ENCODE results near the gene RPAP3.

GRCh38 chr12:47746523-47746922 lies 40.7 kb upstream of the RPAP3 start:
- TF ChIP-seq CTCF (conservative IDR thresholded peaks at IDR 0.05; ENCODE audit: low read length) (no peak), EZH2phosphoT487 (IDR thresholded peaks at IDR 0.05; ENCODE audit: borderline replicate concordance) (no peak)
